GM21515 (cell line): ENCODE data around the gene HRAS.

Experiments
- ATAC-seq: cut with Tn5 transposase; IDR thresholded peaks from one replicate; pipeline ENCODE4 v1.9.1; 2021; ENCODE audit not compliant: unreplicated experiment

HRAS gene

GRCh38 chr11:567629-568292, 32.4 kb upstream of the HRAS start:
- peak; percentile 7 for ATAC-seq

- ATAC-seq, result no peak
Measured at GRCh38 chr11:567011-567628, 31.7 kb upstream of the HRAS start.

- ATAC-seq, result no peak
Measured at GRCh38 chr11:565921-566509, 30.6 kb upstream of the HRAS start.

GRCh38 chr11:563812-564578, 28.6 kb upstream of the HRAS start:
- no peak for ATAC-seq

GRCh38 chr11:563066-563811, 27.9 kb upstream of the HRAS start:
- ATAC-seq, result no peak

- no peak for ATAC-seq
Measured at GRCh38 chr11:562046-562645, 26.8 kb upstream of the HRAS start.

- ATAC-seq, result peak; percentile 22
Measured at GRCh38 chr11:561148-562003, 26.0 kb upstream of the HRAS start.

- peak; percentile 66 for ATAC-seq
Measured at GRCh38 chr11:560305-561147, 25.1 kb upstream of the HRAS start, which contains the start of the genes LMNTD2 and RASSF7. Gene LMNTD2, minus strand, starts transcription at chr11:560738. Its CDS starts 22 bp downstream, at chr11:560716. Gene RASSF7, plus strand, starts transcription at chr11:560970. Its CDS starts 799 bp downstream, at chr11:561769.

- no peak for ATAC-seq
Measured at GRCh38 chr11:559712-560304, 24.4 kb upstream of the HRAS start.

- no peak for ATAC-seq
Measured at GRCh38 chr11:559020-559620, 23.7 kb upstream of the HRAS start.

- no peak for ATAC-seq
Measured at GRCh38 chr11:558503-558902, 23.1 kb upstream of the HRAS start.

GRCh38 chr11:557328-558132, 22.2 kb upstream of the HRAS start:
- ATAC-seq, result no peak

- ATAC-seq, result no peak
Measured at GRCh38 chr11:556662-557256, 21.4 kb upstream of the HRAS start.

- ATAC-seq, result no peak
Measured at GRCh38 chr11:555780-556661, 20.6 kb upstream of the HRAS start.

- ATAC-seq, result no peak
Measured at GRCh38 chr11:555227-555779, 19.9 kb upstream of the HRAS start.
